Psoas muscle (tissue), 8 donors: ENCODE measurements around the gene MGARP. TPM values are rescaled to one million over a fixed set of nuclear protein-coding genes. Genes with fewer than 3 reads are reported as not detected.

ENCODE experiments used
- ATAC-seq, 4 donors: fragments of 200-7000 bp; cut with Tn5 transposase; one replicate each; pipeline ENCODE4 v1.9.1; 2020; ENCODE audit warnings: moderate library complexity in 3 of 4, mild to moderate bottlenecking in 2 of 4
- DNase-seq, 2 donors: peaks; one replicate each; pipeline ENCODE4 v3.0.0-alpha.2; 2020
- H3K27ac ChIP-seq: fragments of 200-600 bp; one replicate; pipeline ENCODE4 v1.8.0; 2022
- H3K27me3 ChIP-seq, 3 donors: fragments of 200-600 bp in 1 of 3; one replicate each; pipeline versions ENCODE4 v1.6.1 to v1.8.0; 2013 to 2022; ENCODE audit warnings: low read length in 2 of 3, mild to moderate bottlenecking in 2 of 3, moderate library complexity in 1 of 3; ENCODE audit not compliant: insufficient read depth in 3 of 3
- H3K36me3 ChIP-seq, 2 donors: fragments of 200-600 bp in 1 of 2; one replicate each; pipeline versions ENCODE4 v1.6.1 to v1.8.0; 2013 to 2022; ENCODE audit warnings: low read depth in 1 of 2, mild to moderate bottlenecking in 1 of 2, moderate library complexity in 1 of 2; ENCODE audit not compliant: insufficient read depth in 1 of 2
- H3K4me1 ChIP-seq: fragments of 200-600 bp; one replicate; pipeline ENCODE4 v1.8.0; 2022
- H3K4me3 ChIP-seq: fragments of 200-600 bp; one replicate; pipeline ENCODE4 v1.8.0; 2022; ENCODE audit warnings: mild to moderate bottlenecking
- H3K9me3 ChIP-seq: fragments of 200-600 bp; one replicate; pipeline ENCODE4 v1.8.0; 2022
- WGBS, 3 donors: extraction: QIAGEN DNeasy Blood & Tissue Kit; methylation state at CpG; one replicate each; pipeline versions ENCODE4 v1.1.6 to v1.1.7; 2013; 5-methylcytosine and 5-hydroxymethylcytosine counted together
- intact Hi-C, 2 donors: fragments of 100-400 bp; cut with DNase I; formaldehyde crosslinking; loops; one replicate each; pipeline versions ENCODE4 v1.11.0 to v1.14.2; 2022
- polyA plus RNA-seq, 3 donors: library from polyadenylated mRNA; stranded (reverse); fragments of 200-250 nt; gene quantifications; one replicate each; pipeline ENCODE4 v1.2.3, GENCODE V29; 2013
- total RNA-seq, 4 donors: library from RNA; stranded (reverse); fragmentation: NEBNext Ultra II Directional in 2 of 4; extraction: Animal tissue kit (Norgen Biotek cat#: 25700) in 2 of 4; gene quantifications; one replicate each; pipeline versions ENCODE4 v1.2.1 to v1.2.4, GENCODE V29; 2021 to 2023
- TF ChIP-seq, protein P1 (sequence below): fragments of 200-600 bp; IDR thresholded peaks from one replicate; pipeline ENCODE4 v1.8.0; 2022; ENCODE audit warnings: antibody characterized with exemption
- donor health status: healthy with polysubstance abuse.
- donor health status: DM: no; HTN: no; CAD: no; lungs with moderate emphysema.
- donor health status: Bipolar disorder and iron deficiency.
- donor health status: healthy.
- donor health status: DM: yes; HTN: yes; CAD: no.
- donor health status: DM: no; HTN: no; CAD: no.
- donor health status: DM: no; HTN: no; CAD: no.
- donor health status: DM: yes; HTN: yes; CAD: no.

Gene MGARP
- total and polyA plus RNA-seq, 7 donors = 0.13 to 2.1 (median 0.30) TPM; not detected in 1

DNA sequence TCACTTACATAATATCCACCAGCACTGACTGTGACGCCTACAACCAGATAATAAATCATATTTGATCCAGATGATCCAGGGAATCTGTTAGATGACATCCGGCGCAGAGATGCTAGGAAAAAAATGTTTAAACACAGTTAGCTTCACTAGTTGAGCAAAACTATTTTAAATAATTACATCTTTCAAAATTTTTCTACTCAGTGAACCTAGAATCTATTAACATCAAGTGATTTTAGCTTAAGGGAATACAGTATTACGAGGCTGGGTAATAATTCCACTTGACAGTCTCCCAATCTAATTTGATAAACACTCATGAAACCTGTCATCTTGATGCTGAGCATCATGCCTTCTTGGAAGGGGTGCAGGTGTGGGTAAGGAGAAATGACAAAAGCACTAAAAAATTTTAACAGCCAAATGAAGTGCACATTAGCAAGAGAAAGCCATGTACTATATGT lies 4.7 kb downstream of the MGARP start:
- Histone ChIP-seq H3K4me1 (no peaks in the 10 kb centered on the region), H3K4me3 (no peak overlapping the region), H3K27ac (no peak overlapping the region), H3K36me3 (no peaks in the 10 kb centered on the region), H3K9me3 (no peaks in the 10 kb centered on the region), H3K27me3 (peaks cover 0 to 6% (median 2%) of the 10 kb centered on the region in 3 donors)
- ATAC-seq (no peak), DNase-seq (no peak)
- TF ChIP-seq, protein P1, sequence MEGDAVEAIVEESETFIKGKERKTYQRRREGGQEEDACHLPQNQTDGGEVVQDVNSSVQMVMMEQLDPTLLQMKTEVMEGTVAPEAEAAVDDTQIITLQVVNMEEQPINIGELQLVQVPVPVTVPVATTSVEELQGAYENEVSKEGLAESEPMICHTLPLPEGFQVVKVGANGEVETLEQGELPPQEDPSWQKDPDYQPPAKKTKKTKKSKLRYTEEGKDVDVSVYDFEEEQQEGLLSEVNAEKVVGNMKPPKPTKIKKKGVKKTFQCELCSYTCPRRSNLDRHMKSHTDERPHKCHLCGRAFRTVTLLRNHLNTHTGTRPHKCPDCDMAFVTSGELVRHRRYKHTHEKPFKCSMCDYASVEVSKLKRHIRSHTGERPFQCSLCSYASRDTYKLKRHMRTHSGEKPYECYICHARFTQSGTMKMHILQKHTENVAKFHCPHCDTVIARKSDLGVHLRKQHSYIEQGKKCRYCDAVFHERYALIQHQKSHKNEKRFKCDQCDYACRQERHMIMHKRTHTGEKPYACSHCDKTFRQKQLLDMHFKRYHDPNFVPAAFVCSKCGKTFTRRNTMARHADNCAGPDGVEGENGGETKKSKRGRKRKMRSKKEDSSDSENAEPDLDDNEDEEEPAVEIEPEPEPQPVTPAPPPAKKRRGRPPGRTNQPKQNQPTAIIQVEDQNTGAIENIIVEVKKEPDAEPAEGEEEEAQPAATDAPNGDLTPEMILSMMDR = no peak
- WGBS, 3 donors = 88 to 94% (median 90%) methylated on average over 4 of the region's 4 CpGs
- intact Hi-C loops = loop anchor here in 1 of 2 donors (5.0 kb wide), 1 partner anchor 38 kb away; no protein-coding TSS in a partner anchor

- ATAC-seq (no peak), DNase-seq (no peak)
- Histone ChIP-seq H3K27me3 (peaks cover 0 to 4% (median 2%) of the 10 kb centered on the region in 3 donors), H3K27ac (no peak overlapping the region), H3K9me3 (no peaks in the 10 kb centered on the region), H3K4me3 (no peak overlapping the region), H3K4me1 (no peaks in the 10 kb centered on the region), H3K36me3 (no peaks in the 10 kb centered on the region)
- TF ChIP-seq, protein P1 = no peak
- 92 to 97% (median 94%) methylated on average over 1 of the region's 1 CpG for WGBS, 3 donors
- intact Hi-C loops = loop anchor here in 1 of 2 donors (5.0 kb wide), 1 partner anchor 37 kb away; no protein-coding TSS in a partner anchor
Observed at GRCh38 chr4:139274790-139275189, 5.2 kb downstream of the MGARP start.

DNA sequence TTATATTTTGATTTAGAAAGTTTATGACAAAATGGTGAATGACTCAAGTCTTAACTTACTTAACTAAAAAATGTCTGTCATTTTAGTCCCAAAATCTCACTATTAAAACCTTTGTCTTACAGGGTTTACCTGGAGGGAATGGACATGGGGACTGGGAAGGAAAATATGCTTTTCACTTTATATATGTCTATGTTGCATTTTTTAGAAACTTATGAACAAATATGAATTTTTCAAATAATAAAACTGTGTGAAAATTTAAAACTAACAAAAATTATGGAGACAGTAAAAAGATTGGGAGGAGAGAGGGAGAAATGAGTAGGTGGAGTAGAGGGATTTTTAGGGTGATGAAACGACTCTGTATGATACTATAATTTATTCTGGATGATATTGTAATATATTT lies 6.2 kb downstream of the MGARP start:
- no peak for ATAC-seq
- H3K27ac ChIP-seq = no peak overlapping the region
- no peaks in the 10 kb centered on the region for H3K9me3 ChIP-seq
- no peaks in the 10 kb centered on the region for H3K4me1 ChIP-seq
- TF ChIP-seq, protein P1 = no peak
- intact Hi-C loops = no loop called here
- whole genome bisulfite sequencing, 3 donors = 91 to 95% (median 94%) methylated on average over 1 of the region's 1 CpG
- H3K4me3 ChIP-seq = no peak overlapping the region
- H3K36me3 ChIP-seq = no peaks in the 10 kb centered on the region
- DNase-seq = no peak
- H3K27me3 ChIP-seq = peaks cover 0 to 1% (median 0%) of the 10 kb centered on the region in 3 donors

DNA sequence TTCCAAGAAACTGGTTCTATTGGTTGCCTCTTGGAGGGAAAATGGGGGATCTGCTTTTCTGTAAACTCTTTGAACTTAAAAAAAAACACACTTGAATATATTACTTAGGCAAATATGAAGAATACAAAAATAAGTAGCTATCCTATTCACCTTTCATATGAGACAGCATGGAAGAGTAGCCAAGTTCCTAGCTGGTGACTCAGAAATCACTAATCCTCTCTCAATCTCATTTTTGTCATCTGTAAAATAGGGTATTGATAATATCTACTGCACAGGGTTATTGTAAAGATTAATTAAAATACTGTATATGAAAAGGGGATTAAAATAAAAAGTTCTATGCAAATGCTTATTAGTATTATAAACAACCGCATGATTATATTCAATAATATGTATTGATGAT lies 12.7 kb downstream of the MGARP start:
- no peaks in the 10 kb centered on the region for H3K9me3 ChIP-seq
- intact Hi-C loops = loop anchor here in 1 of 2 donors (5.0 kb wide), 1 partner anchor 35 kb away; the partner anchor contains the start of genes NAA15 and NDUFC1
- WGBS, 3 donors = 96 to 100% (median 100%) methylated on average over 1 of the region's 1 CpG
- H3K4me3 ChIP-seq = no peak overlapping the region
- H3K4me1 ChIP-seq = peaks cover 6% of the 10 kb centered on the region
- TF ChIP-seq, protein P1 = no peak
- DNase-seq (no peak), ATAC-seq (no peak)
- no peaks in the 10 kb centered on the region for H3K27me3 ChIP-seq
- no peaks in the 10 kb centered on the region for H3K36me3 ChIP-seq
- H3K27ac ChIP-seq = peak overlapping the region; percentile 75
